ENCODE results near the gene MGAT1. TPM values are rescaled to one million over a fixed set of nuclear protein-coding genes. Genes with fewer than 3 reads are reported as not detected.

Gene MGAT1
- total RNA-seq (2022; extraction: Qiagen RNA extraction), result 80.0 to 87.7 TPM (median 83.4 TPM) in 5 replicates

GRCh38 chr5:180802325-180803180 lies at the start of gene MGAT1:
MGAT1 (minus strand) TSS chr5:180802806; CDS start chr5:180792971, 9,835 bp downstream.

GRCh38 chr5:180739958-180740357 lies 62.6 kb downstream of the MGAT1 start, which contains the start of gene OR2Y1:
OR2Y1 (minus strand) TSS chr5:180740058; CDS start chr5:180740058, 0 bp downstream.

Other genes with a start within 250 kb of the MGAT1 start
- not detected in 5 replicates for gene SCGB3A1, start 211.3 kb downstream of the MGAT1 start, total RNA-seq (2022; extraction: Qiagen RNA extraction)
- 3.6 to 4.4 TPM (median 4.0 TPM) in 5 replicates for gene FLT4, start 153.2 kb downstream of the MGAT1 start, total RNA-seq (2022; extraction: Qiagen RNA extraction)
- not detected in 5 replicates for gene OR2Y1, start 62.7 kb downstream of the MGAT1 start, total RNA-seq (2022; extraction: Qiagen RNA extraction)
- 7.8 to 9.5 TPM (median 9.3 TPM) in 5 replicates for gene ZFP62, start 58.5 kb upstream of the MGAT1 start, total RNA-seq (2022; extraction: Qiagen RNA extraction)
- not detected in 5 replicates for gene BTNL8, start 96.4 kb upstream of the MGAT1 start, total RNA-seq (2022; extraction: Qiagen RNA extraction)
- gene BTNL3, start 186.0 kb upstream of the MGAT1 start, total RNA-seq (2022; extraction: Qiagen RNA extraction), result not detected in 5 replicates
- 0.74 to 1.1 TPM (median 0.77 TPM) in 5 replicates for gene BTNL9, start 237.5 kb upstream of the MGAT1 start, total RNA-seq (2022; extraction: Qiagen RNA extraction)

All from A549 treated with Hydrocortisone at 1 μM for 4 hours (cell line).